Measurements from ENCODE around the gene GRK1.
A peak's percentile ranks its signal among the peaks of the same experiment; 100 is the strongest.

GRK1 gene

DNA sequence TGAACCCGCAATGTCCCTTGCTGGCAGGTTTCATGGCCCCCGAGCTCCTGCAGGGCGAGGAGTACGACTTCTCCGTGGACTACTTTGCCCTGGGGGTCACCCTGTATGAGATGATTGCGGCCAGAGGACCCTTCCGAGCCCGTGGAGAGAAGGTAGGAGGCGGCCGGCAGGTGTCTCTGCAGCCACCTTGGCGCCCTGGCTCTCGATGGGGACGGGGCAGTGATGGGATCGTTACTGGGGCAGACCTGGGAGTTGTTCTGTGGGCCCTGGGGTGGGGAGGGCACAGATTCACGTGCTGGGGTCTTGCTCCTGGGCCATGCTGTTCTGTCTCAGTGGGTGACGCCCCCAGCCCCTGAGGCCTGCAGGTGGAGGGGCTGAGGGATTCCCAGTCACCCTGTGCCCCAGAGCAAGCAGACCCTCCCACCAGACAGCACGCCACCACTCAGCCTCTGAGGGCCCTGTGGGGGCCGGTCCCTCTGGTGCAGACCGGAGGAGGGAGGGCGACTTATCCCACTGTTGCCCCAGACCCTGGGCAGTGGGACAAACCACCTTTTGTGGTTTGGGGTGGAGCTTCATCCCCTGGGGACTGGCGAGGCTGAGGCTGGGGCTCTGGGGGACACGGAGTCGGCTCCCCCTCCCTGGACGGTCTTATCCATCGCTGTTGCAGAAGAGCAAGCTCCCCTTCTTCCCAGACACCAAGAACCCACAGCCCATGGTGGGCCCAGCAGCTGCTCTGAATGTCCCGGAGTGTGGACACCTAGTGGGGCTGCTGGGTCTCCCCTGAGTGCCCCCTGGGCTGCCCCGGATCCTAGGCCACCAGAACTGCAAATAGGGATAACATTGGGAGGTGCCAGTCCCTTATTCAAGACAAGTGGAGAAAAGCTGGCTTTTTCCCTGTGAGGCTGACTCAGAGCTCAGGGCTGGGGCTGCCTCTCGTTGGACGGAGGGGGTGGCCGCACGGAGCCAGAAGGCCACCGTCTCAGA lies 64.5 kb downstream of the GRK1 start:
- DNase-seq, result no peak

DNA sequence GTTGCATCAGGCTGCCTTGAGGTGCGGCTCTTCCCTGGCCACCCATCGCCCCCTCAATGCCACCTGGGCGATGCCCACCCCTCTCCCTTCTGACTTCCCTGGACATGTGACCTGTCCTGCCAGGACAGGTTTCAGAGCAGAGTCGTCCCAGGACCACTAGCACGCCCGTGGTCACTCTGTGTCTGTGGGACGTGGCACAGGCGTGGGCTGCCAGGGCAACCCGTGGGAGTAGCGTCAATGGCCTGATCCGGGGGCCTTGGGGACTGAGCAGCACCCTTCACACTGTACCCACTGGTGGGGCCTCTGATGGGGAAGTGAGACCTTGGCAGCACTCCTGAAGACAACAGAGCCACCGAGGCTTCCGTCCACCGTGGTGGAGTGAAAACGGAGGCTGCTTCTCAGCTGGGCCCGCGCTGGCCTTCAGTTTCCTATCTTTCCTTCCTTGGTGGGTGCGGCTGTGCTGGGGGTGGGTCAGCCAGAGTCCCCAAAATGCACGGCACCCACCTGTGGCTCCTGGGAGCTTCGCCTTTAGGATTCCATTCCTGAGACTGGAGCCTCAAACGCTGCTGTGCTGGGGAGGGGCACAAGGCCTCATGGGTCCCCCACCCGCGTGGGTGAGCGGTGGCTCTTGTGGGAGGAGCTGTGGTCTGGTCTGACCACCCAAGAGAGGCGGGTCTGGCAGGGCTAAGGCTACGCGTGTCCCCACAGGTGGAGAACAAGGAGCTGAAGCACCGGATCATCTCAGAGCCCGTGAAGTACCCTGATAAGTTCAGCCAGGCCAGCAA lies 65.3 kb downstream of the GRK1 start:
- DNase-seq, result no peak

DNA sequence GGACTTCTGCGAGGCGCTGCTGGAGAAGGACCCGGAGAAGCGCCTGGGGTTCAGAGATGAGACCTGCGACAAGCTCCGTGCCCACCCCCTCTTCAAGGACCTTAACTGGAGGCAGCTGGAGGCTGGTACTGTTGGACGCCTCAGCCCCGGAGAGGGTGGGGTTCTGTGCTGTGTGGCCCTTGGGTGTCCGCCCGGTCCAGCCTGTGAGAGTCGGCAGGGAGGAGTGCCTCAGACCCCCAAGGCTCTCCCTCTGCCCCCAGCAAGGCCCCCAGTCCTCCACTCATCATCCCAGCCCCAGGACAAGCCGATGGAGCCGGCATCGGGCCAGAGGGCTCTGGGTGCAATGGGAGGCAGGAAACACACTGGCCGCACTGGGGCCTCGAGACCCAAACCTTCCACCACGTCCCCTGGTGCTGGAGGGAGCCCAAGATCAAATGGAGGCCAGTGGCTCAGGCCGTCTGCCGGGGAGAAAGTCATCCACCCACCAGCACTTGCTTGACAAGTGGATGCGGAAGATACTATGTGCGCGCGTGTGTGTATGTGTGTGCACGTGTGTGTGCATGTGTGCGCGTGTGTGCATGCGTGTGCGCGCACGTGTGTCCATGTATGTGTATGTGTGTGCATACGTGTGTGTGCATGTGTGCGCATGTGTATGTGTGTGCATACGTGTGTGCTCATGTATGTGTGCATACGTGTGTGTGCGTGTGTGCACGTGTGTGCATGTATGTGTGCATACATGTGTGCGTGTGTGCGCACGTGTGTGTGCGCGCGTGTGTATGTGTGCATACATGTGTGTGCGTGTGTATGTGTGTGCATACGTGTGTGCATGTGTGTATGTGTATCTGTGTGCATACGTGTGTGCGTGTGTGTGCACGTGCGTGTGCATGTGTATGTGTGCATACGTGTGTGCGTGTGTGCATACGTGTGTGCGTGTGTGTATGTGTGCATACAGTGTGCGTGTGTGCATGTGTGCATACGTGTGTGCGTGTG lies 66.2 kb downstream of the GRK1 start:
- DNase-seq, result no peak

DNA sequence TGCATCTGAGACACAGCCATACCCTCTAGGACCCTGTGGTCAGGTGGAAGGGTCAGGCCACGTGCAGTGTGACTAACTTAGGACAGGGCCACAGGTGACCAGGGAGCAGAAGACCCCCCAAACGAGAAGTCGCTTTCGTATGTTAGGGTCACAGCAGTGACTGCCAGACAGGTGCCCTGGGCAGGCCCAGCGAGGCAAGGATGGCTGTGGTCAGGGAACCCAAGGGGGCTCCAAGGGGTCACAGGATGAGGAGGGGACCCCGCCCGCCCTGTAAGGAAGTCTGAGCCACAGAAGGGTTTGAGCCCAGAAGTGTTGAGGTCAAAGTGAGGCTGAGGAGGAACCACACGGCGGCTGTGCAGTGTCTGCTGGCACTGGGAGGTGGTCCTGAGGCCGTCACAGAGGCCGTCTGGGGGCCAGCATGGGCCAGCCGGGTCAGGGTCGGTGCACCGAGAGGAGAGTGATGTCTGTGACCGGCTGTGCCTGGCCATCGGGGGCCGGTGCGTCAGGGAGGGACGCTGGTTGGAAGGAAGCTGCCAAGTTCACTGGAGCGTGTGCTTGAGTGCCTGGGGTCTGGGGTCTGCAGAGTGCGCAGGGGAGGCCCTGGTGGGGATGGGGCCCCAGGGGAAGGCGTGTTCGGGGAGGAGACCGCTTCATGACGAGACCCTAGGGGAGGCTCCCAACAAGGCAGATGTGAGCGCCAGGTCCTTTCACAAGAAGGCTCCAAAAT lies 67.2 kb downstream of the GRK1 start:
- no peak for DNase-seq

DNA sequence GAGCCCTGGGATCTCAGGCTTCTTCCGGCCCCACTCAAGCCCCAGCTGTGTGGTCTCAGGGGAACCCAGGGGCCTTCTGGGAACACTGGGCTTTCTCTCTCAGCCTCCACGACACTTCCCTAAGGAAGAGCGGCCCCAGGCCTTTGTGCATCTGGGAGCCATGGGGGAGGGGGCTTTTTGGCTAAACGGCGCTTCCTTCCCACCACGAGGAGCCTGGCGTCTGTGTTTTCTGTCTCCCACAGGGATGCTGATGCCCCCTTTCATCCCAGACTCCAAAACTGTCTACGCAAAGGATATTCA lies 67.8 kb downstream of the GRK1 start:
- DNase-seq, result no peak

- no peak for DNase-seq
Observed at GRCh38 chr13:113735194-113735593, 68.2 kb downstream of the GRK1 start.

GRCh38 chr13:113735750-113736149 lies 68.7 kb downstream of the GRK1 start:
- DNase-seq, result no peak

DNA sequence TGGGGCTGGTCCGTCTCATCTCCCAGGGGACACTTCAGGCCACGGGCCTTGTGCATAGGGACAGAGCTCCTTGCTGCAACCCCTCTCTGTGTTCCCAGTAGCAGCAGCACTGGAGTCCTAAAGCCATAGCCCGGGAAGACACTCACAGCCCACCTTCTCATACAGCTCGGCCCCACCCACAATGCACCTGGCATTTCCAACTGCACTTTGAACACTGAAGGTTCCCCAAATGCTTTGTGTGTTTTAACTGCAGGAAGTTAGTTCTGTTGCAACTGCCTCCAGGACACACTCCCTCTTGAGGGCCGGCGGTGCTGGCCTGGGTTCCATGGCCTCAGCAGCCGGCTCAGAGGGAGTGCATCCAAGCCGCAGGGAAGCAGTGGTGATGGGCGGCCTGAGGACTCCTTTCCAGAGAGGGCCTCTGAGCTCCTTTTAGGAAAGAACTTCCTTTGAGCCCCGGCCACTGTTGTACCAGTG lies 69.3 kb downstream of the GRK1 start:
- DNase-seq, result no peak

DNA sequence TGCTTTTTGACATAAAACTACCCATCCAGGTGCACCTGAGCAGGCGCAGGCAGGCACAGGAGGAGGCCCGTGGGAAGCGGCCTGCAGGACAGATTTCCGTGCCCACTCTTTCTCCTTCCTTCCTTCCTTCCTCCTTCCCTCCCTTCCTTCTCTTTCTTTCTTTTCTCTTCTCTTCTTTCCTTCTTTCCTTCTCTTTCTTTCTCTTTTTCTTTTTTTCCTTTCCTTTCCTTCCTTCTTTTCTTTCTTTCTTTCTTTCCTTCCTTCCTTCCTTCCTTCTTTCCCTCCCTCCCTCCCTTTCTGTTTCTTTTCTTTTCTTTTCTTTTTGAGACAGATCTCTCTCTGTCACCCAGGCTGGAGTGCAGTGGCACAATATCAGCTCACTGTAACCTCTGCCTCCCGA lies 70.8 kb downstream of the GRK1 start:
- no peak for DNase-seq

DNA sequence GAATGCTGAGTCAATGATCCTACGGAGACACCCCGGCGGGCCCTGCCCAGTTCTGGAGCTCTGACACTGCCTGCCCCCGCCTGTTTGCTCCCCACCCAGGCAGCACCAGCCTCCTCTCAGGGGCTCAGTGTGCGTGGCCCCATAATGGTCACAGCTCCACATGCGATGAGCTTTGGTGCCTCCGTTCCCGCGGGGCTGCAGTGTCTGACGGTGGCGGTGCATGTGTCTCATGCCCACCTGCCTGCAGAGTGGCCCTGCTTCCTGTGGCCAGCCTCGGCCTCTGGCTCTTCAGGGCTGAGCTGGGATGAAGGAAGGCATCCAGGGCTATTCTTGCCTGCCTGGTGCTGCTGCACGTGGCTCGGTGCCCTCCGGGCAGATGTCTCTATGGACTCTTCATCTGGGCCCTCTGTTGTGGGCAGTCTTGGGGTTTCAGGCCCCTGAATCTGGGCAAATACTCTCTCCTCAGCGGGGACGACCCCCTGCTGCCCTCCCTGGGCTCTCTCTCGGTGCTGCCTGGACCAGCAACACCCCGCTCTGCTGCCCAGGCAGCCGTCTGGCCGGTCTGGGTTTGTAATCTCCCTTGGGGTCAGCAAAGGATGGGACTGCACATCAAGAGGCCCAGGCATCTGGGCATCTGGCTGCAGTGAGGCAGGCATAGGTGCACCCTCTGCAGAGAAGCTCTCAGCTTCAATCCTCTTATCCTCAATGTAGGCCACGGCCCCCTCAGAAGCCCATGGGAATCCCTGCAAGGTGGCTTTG lies 72.7 kb downstream of the GRK1 start:
- no peak for DNase-seq

- DNase-seq, result no peak
Observed at GRCh38 chr13:113740286-113740556, 73.2 kb downstream of the GRK1 start.

- no peak for DNase-seq
Observed at GRCh38 chr13:113740661-113741060, 73.6 kb downstream of the GRK1 start.

- no peak for DNase-seq
Observed at GRCh38 chr13:113741191-113741668, 74.2 kb downstream of the GRK1 start.

- DNase-seq, result no peak
Observed at GRCh38 chr13:113742000-113742441, 75.0 kb downstream of the GRK1 start.

GRCh38 chr13:113742445-113743120 lies 75.6 kb downstream of the GRK1 start:
- DNase-seq, result no peak

DNA sequence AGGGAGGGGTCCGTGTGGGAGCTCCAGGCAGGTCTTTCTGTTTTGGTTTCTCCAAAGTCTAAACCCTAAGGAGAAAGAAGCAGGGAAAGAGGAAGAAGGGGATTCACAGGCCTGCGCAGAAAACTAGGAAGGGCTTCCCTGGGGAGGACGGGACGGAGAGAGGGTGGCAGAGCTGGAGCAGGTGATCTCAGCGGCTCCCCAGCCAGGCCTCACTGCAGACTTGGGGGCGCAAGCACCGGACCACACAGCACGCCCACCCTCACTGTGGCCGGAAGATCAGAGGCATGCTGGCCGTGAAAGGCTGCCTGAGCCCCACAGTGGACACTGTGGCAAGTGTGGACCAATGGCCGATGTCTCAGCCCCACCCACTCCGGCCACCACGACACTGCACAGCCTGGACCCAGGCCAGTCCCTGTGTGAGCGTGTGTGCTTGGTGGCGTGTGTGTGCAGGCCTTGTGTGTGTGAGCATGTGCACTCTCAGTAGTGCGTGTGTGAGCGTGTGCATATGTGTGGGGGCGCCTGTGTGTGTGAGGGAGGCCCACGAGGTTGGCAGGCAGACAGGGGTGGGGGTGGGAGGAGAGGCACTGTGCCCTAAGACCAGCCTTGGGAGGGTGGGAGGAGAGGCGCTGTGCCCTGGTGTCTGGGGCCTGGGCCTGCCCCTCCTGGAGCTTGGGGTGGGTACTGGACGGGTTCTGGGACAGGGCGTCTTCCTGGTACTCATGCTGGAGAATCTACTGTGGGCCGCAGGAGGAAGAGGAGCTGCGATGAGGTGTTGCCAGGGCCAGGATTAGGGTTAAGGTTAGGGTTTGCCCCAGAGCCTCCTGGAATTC lies 76.6 kb downstream of the GRK1 start:
- DNase-seq, result no peak

DNA sequence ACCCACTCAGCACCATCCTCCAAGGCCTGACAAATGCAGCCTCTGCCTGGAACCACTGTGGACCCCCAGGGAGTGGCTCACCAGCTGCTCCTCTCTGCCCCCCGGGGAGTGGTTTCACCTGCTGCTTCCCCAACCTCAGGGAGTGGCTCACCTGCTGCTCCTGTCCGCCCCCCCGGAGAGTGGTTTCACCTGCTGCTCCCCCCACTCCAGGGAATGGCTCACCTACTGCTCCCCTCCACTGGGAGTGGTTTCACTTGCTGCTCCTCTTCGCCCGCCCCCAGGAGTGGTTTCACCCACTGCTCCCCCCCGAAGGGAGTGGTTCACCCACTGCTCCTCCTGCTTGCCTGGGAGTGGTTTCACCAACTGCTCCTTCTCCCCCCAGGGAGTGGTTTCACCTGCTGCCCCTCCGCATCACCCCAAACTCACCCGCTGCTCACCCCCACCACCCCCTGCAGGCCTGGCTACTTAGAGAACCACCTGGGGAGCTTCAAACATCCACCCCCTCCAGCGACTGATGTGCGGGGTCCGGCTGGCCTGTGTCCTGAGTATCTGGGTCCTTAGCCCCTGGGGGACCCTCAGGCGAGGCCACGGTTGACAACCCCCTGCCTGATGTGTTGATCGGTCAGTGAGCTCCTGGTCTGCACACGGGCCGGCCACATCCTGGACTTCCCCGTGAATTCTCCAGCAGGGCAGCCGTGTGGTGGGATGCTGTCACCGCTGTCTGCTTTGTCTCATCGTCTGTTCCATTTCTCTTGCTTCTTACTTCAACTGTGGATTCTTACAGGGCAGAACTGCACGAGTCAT lies 77.4 kb downstream of the GRK1 start:
- peak; percentile 87 for DNase-seq

GRCh38 chr13:113745059-113745458 lies 78.0 kb downstream of the GRK1 start:
- DNase-seq, result no peak

All from NCI-H1105 (cell line).